ENCODE data around the gene CDH23.

GRCh38 chr10:71627230-71627939 is 230.7 kb downstream of the CDH23 start:
- no peak for TF ChIP-seq CTCF (IDR thresholded peaks at IDR 0.05; ENCODE audit: low read length)
- TF ChIP-seq EZH2 (optimal IDR thresholded peaks at IDR 0.05; ENCODE audit: low read depth, low read length) = no peak
- TF ChIP-seq EZH2phosphoT487 (IDR thresholded peaks at IDR 0.05; ENCODE audit: low read length) = no peak

All from MM.1S (cell line).